Neural crest cell (in vitro differentiated cells): ENCODE data around the gene RBBP5. TPM values are rescaled to one million over a fixed set of nuclear protein-coding genes. Genes with fewer than 3 reads are reported as not detected.

Experiments used
- DNase-seq: peaks from one replicate; pipeline ENCODE4 v3.0.0; 2021; ENCODE audit warnings: low read depth, mixed read lengths, low spot score
- H3K27ac Mint-ChIP-seq: one replicate; pipeline ENCODE4 v1.8.0; 2021; ENCODE audit warnings: mild to moderate bottlenecking, mixed read lengths; ENCODE audit not compliant: unreplicated experiment
- H3K27me3 Mint-ChIP-seq: 2 replicates; pipeline ENCODE4 v1.8.0; 2021; ENCODE audit warnings: low read depth, mild to moderate bottlenecking, mixed read lengths
- H3K36me3 Mint-ChIP-seq: 2 replicates; pipeline ENCODE4 v1.8.0; 2021; ENCODE audit warnings: low read depth, mild to moderate bottlenecking, mixed read lengths
- H3K4me1 Mint-ChIP-seq: 2 replicates; pipeline ENCODE4 v1.8.0; 2021; ENCODE audit warnings: mixed read lengths
- H3K4me3 Mint-ChIP-seq: one replicate; pipeline ENCODE4 v1.8.0; 2021; ENCODE audit warnings: mild to moderate bottlenecking, mixed read lengths
- H3K9me3 Mint-ChIP-seq: 2 replicates; pipeline ENCODE4 v1.8.0; 2021; ENCODE audit warnings: mixed read lengths
- CTCF ChIP-seq: fragments of 200-600 bp; sonication (generic); conservative IDR thresholded peaks from 2 replicates; pipeline ENCODE4 v1.5.0; 2021; ENCODE audit warnings: antibody characterized with exemption, mild to moderate bottlenecking
- total RNA-seq: library from RNA; stranded (reverse); gene quantifications from 2 replicates; pipeline ENCODE4 v1.2.1, GENCODE V29; 2021

The RBBP5 gene
- total RNA-seq, 1 donor from 2014 or later = 22.8 TPM

- H3K4me3 Mint-ChIP-seq = no peak overlapping the region
- no peaks in the 10 kb centered on the region for H3K36me3 Mint-ChIP-seq
- no peak overlapping the region for H3K27ac Mint-ChIP-seq
- no peaks in the 10 kb centered on the region for H3K27me3 Mint-ChIP-seq
- H3K9me3 Mint-ChIP-seq = no peaks in the 10 kb centered on the region
- H3K4me1 Mint-ChIP-seq = peaks cover 4% of the 10 kb centered on the region
- TF ChIP-seq CTCF = no peak
- no peak for DNase-seq
Measured at GRCh38 chr1:205069371-205070125, 52.2 kb downstream of the RBBP5 start.

GRCh38 chr1:205068457-205069040 is 53.2 kb downstream of the RBBP5 start:
- H3K27me3 Mint-ChIP-seq = no peaks in the 10 kb centered on the region
- no peak for DNase-seq
- no peaks in the 10 kb centered on the region for H3K36me3 Mint-ChIP-seq
- no peak overlapping the region for H3K4me3 Mint-ChIP-seq
- no peak overlapping the region for H3K27ac Mint-ChIP-seq
- H3K4me1 Mint-ChIP-seq = peaks cover 8% of the 10 kb centered on the region
- no peak for TF ChIP-seq CTCF
- H3K9me3 Mint-ChIP-seq = no peaks in the 10 kb centered on the region

GRCh38 chr1:205068001-205068400 is 53.8 kb downstream of the RBBP5 start:
- DNase-seq = no peak
- no peak for TF ChIP-seq CTCF
- H3K4me3 Mint-ChIP-seq = no peak overlapping the region
- no peaks in the 10 kb centered on the region for H3K9me3 Mint-ChIP-seq
- H3K4me1 Mint-ChIP-seq = peaks cover 8% of the 10 kb centered on the region
- no peak overlapping the region for H3K27ac Mint-ChIP-seq
- H3K27me3 Mint-ChIP-seq = no peaks in the 10 kb centered on the region
- no peaks in the 10 kb centered on the region for H3K36me3 Mint-ChIP-seq

GRCh38 chr1:205067031-205067430 is 54.7 kb downstream of the RBBP5 start:
- DNase-seq = no peak

GRCh38 chr1:205066141-205066818 is 55.5 kb downstream of the RBBP5 start:
- Mint-ChIP-seq H3K4me1 (peaks cover 15% of the 10 kb centered on the region), H3K27me3 (no peaks in the 10 kb centered on the region), H3K9me3 (no peaks in the 10 kb centered on the region), H3K36me3 (no peaks in the 10 kb centered on the region), H3K4me3 (no peak overlapping the region), H3K27ac (no peak overlapping the region)
- TF ChIP-seq CTCF = no peak
- DNase-seq = no peak

More at GRCh38 chr1:205067031-205067430, 54.7 kb downstream of the RBBP5 start:
- no peak overlapping the region for H3K4me3 Mint-ChIP-seq
- no peaks in the 10 kb centered on the region for H3K27me3 Mint-ChIP-seq
- H3K27ac Mint-ChIP-seq = no peak overlapping the region
- TF ChIP-seq CTCF = no peak
- peaks cover 8% of the 10 kb centered on the region for H3K4me1 Mint-ChIP-seq
- no peaks in the 10 kb centered on the region for H3K9me3 Mint-ChIP-seq
- no peaks in the 10 kb centered on the region for H3K36me3 Mint-ChIP-seq
